HG02884 (cell line): ENCODE results near the gene MAN2C1.
A peak's percentile ranks its signal among the peaks of the same experiment; 100 is the strongest.
"Not testable (repeated sequence)": the region's sequence is repeated elsewhere in the genome, so short reads cannot be mapped to it uniquely, and the experiment has no call there.

Experiments
- ATAC-seq: cut with Tn5 transposase; IDR thresholded peaks from one replicate; pipeline ENCODE4 v1.9.1; 2021; ENCODE audit warnings: mild to moderate bottlenecking, moderate library complexity; ENCODE audit not compliant: unreplicated experiment

MAN2C1 gene

DNA sequence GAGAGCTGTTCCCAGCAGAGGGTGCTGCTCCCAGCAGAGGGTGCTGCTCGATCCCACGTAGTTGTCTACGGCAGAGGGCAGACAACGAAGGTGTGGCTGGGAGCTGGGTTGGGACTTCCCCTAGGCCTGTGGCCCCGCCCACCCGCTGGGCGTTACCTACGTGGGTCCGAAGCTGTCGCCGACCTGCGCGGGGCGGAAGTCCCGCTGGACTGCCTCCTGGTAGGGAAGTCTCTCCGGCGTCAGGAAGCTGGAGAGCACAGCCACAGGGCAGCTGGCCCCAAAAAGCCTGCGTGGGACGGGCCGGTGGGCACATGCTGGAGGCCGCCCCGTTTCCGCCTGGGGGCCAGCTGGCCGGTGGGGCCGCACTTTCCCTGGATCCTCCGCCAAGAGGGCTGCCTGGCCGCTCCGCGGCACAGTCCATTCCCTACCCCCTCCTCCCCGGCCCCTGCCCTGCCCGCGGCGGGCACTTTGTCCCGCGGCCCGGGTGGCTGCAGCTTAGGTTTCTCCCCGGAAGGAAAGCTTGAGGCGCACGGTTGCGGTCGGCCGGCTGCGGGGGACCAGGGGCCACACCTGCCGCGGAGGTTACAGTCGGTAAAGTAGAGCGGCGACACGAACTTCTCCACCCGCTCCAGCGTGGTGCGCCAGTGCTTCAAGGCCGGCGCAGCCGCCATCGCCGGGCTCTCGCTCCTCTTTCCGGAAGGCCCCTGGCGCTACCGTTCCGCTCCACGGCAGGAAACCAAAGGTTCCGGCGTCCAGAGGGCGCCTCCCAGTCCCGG is at the start of gene MAN2C1:
MAN2C1 (minus strand) TSS at position 695 of the 776 bp plus-strand sequence; CDS start at position 671, 24 bp downstream.
- ATAC-seq: peak; percentile 82

DNA sequence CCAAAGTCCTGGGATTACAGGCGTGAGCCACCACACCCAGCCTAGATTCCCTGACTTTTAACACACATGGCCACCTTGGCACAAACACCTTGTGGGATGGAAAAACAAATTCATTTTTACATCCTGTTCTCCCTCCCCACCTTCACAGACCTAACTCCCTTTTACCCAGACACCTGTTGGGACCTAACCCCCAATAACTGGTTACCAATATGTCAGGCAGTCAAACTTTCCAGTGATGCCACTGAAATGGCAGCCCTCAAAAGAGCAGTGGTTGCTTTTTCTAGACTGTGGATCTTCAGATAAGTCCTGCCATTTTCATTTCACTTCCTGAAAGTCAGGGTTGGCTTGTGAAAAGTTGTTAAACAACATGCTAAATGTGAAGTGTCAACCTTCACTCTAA is 48.2 kb upstream of the MAN2C1 start:
- ATAC-seq: no peak

- ATAC-seq: no peak
Measured at GRCh38 chr15:75410196-75410595, 41.8 kb upstream of the MAN2C1 start.

- ATAC-seq: no peak
Measured at GRCh38 chr15:75407083-75407482, 38.7 kb upstream of the MAN2C1 start.

- no peak for ATAC-seq
Measured at GRCh38 chr15:75403892-75404291, 35.5 kb upstream of the MAN2C1 start.

- no peak for ATAC-seq
Measured at GRCh38 chr15:75397494-75397893, 29.1 kb upstream of the MAN2C1 start.

DNA sequence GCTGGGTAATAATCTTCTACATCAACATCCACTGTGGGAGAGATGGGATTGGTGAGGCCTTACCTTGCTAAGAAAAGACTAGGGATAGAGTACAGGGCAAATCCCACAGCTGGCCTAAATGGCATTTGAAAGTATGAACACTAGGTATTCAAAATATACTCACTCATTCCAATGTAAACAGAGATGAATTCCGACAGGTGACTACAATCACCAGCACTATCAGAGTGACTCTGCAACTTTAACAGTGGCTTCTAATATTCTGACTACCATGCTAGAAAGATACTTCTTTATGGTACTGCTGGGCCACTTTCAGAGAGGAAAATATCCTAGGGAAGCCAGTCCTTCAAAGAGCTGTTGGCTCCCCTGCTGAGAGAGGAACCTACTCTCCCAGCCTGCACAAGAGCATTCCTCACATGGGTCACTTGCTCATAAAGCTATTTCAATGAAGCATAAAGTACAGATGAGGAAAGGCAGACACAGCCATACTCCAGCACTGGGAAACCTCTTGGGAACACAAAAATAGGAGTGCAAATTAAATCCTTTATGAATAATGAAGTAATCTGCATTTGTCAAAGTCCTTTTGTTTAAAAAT is 21.5 kb upstream of the MAN2C1 start:
- ATAC-seq: no peak

DNA sequence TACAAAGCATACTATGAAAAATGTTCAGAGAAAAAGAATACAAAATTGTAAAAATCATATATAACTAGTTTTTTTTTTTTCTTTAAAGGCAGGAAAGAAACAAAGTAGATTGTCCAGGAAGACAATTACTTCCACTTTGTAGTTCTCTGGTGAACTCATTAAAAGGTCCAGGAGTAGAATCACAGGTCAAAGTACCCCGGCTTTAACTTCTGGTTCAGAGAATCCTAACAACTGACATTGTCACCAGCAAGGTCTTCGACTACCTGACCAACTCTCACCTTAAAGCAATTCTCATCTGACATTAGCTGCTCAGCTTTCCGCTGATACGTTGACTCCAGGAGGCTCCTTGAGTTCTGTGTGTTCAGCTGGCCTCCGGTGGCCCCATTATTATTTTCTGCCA is 15.6 kb upstream of the MAN2C1 start:
- not testable (repeated sequence) for ATAC-seq

DNA sequence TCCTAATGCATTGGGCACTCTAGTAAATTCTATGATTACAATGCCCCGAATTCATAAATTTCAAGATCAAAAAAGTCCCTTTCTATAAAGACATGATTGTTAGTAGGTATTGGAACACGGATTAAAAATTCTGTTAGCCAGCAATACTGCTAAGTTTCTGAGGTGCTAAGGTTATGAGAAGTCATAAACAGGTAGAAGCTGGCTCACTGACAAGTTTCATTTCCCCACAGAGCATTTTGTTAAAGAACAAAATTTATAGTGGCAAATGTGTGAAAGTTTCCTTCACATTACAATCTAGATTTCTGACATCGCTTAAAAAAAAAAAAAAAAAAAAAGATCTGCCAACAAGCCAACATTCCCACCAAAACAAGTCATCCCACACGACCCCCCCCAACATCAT is 12.4 kb upstream of the MAN2C1 start:
- no peak for ATAC-seq

DNA sequence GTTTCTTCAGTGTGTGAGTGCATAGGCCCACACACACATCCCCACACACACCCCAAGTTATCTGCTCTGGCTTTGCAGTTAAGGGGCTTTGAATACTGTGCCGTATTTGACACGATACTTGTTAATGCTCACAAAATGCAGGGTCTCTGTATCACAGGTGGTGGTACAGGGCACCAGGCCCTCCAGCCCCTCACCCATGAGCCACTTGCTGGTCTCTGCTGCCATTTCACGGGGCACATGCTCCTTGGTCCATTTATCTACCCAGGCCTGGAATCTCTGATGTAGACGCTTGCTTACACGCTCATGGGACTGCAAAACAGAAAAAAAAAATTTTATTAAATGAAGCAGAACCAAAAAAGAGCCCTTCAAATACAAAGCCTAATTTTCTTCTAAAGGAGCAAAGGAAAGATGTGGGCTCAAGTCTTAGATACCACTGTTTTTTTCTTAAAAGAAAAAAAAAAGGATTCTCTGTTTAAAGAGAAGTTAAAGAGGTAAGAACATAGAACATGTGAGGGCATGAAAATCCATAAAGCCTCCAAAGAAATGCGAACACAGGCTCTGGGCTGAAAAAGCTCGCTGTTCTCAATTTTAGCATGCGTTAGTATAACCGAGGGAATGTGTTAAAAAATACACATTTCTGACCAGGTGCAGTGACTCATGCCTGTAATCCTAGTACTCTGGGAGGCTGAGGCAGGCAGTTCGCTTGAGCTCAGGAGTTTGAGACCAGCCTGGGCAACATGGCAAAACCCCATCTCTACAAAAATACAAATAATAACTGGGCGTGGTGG is 3.7 kb upstream of the MAN2C1 start:
- no peak for ATAC-seq

DNA sequence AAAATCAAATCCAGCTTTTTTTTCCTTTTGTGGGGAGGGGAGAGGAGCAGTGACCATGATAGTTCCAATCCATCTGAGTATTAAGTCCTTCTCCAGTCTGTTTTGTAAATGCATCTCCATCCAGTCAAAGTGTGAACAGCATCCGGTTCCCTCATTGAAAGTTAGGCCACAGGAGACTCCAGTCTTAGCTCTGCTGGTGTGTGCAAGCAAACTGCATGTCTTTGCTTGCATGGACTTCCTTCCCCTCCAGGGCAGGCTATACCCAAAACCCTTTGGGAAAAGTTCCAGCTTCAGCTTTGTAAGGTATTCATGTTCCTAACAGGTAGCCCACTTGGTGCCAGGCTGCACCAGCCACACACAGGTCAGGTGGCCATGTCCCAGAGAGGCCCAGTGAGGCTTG is 3.1 kb upstream of the MAN2C1 start:
- no peak for ATAC-seq

DNA sequence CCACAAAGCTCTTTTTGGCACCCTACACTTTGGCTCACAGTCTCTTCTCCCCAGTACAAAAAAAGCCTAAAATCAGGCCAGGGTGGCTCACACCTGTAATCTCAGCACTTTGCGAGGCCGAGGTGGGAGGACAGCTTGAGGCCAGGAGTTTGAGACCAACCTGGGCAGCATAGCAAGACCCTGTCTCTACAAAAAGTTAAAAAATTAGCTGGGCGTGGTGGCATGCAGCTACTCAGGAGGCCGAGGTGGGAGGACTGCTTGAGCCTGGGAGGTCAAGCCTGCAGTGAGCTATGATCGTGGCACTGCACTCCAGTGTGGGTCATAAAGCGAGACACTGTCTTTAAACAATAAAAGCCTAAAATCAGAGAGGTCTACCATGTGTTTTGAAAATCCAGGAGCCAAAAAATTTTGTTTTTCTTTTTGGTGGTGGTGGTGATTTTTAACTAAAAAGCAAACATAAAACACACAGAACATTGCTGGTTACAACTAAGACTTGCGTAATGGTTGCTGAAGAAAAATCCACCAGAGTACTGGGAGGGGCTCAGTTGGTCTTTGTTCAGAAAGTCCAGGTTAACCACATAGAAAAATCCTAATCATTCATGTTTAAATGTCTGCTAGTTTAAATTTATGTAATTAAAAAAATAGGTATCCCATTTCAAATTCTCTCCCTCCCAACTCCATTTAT is 1.6 kb upstream of the MAN2C1 start:
- no peak for ATAC-seq

- ATAC-seq: no peak
Measured at GRCh38 chr15:75368689-75369239, 357 bp upstream of the MAN2C1 start.

- no peak for ATAC-seq
Measured at GRCh38 chr15:75367406-75367912, 948 bp downstream of the MAN2C1 start.

DNA sequence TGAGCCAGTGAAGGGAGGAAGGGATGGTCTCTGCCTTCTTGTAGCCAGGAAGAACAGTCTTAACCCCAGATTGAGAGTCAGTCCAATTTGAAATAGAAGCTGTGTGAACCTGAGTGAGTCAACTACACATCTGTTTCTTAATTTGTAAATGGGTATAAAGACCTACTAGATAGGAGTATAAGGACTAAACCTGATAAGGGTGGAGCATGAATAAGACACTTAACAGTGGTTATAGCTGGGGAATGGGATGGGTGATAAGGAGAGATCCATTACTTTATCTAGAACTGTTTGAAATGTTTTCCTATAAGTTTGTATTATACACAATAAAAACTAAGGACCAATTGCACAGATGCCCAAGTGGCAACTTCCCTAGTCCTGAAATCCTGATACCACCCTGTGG is 1.4 kb downstream of the MAN2C1 start:
- ATAC-seq: no peak

- ATAC-seq: no peak
Measured at GRCh38 chr15:75366163-75366562, 2.2 kb downstream of the MAN2C1 start.

DNA sequence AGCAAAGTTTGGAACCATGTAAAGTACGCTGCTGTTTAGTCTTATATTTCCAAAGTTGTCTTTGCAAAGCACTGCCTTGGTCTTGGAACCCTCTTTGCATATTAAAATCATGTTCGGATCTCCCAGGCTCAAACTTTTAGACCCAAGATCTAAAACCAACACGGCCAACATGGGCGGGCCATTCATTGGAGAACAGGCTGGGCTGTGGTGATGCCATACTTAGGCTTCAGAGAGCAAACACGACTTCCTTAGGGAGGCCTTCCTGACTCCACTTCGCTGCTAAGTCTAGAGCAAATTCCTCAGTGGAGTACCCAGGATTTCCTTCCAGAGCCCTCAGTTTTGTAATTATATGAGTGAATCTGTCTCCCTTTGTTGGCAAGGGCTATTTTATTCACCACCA is 3.5 kb downstream of the MAN2C1 start:
- ATAC-seq: no peak

GRCh38 chr15:75363786-75364185 is 4.6 kb downstream of the MAN2C1 start:
- no peak for ATAC-seq

- ATAC-seq: no peak
Measured at GRCh38 chr15:75362642-75363249, 5.7 kb downstream of the MAN2C1 start.

DNA sequence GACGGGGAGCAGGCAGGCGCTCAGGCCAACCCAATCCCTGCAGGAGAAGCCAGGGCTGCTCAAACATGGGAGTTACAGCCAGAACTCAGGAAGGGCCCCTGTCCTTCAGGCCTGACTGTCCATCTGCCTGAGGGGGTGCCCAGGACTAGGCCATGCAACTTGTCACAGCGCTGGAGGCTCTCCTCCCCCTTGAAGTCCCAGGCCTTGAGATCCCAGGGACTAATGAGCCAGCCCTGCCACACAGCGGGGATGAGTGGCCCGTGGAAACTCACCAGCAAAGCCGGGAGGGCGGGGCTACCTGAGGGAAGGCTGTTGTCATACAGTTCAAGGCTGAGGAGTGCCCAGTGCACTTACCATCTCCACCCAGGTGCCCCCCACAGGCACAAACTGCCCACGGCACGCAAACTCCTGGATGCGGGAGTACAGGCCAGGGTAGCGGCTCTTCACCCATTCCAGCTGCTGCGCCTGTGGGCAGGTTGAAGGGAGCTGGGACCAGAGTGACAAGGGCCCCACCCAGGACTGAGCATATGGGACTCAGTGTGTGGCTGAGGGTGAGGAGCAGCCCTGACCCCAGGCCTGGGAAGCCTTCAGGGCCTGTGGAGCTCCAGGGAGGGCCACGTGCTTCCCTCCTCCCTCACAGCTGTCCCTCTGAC is 6.3 kb downstream of the MAN2C1 start:
- ATAC-seq: no peak
